HEK293T (cell line): ENCODE measurements around the gene SHANK1.
A peak's percentile ranks its signal among the peaks of the same experiment; 100 is the strongest.

Experiments
- CTCF ChIA-PET: fragments of 350-600 bp; formaldehyde crosslinking; extraction: SDS; loops from one replicate; lab custom pipeline; 2021; ENCODE audit warnings: antibody characterized with exemption, inconsistent platforms; lab: Yijun Ruan, JAX
- POLR2A ChIA-PET: fragments of 350-600 bp; formaldehyde crosslinking; extraction: SDS; loops from one replicate; lab custom pipeline; 2020; ENCODE audit warnings: antibody characterized with exemption, inconsistent platforms; lab: Yijun Ruan, JAX
- DNase-seq: peaks from one replicate; pipeline ENCODE4 v3.0.0; 2012; ENCODE audit warnings: mixed read lengths; ENCODE audit errors: extremely low spot score
- ARNT ChIP-seq: fragments of 450-650 bp; IDR thresholded peaks from 2 replicates; pipeline ENCODE4 v1.6.1; 2017; ENCODE audit warnings: mild to moderate bottlenecking
- BHLHE40 ChIP-seq: fragments of 450-650 bp; IDR thresholded peaks from 2 replicates; pipeline ENCODE4 v1.6.1; 2016; ENCODE audit warnings: mild to moderate bottlenecking, moderate library complexity, borderline replicate concordance
- CTBP1 ChIP-seq: fragments of 450-650 bp; IDR thresholded peaks from 2 replicates; pipeline ENCODE4 v1.6.1; 2016; ENCODE audit warnings: borderline replicate concordance
- ELF4 ChIP-seq: fragments of 450-650 bp; IDR thresholded peaks from 2 replicates; pipeline ENCODE4 v1.6.1; 2017; ENCODE audit warnings: antibody characterized with exemption
- FOXK2 ChIP-seq: fragments of 450-650 bp; IDR thresholded peaks from 2 replicates; pipeline ENCODE4 v1.6.1; 2016; ENCODE audit warnings: mild to moderate bottlenecking
- FOXM1 ChIP-seq: fragments of 450-650 bp; IDR thresholded peaks from 2 replicates; pipeline ENCODE4 v1.6.1; 2017; ENCODE audit warnings: mild to moderate bottlenecking, borderline replicate concordance
- HDGF ChIP-seq: fragments of 450-650 bp; IDR thresholded peaks from 2 replicates; pipeline ENCODE4 v1.6.1; 2017; ENCODE audit warnings: antibody characterized with exemption, borderline replicate concordance
- L3MBTL2 ChIP-seq: fragments of 450-650 bp; conservative IDR thresholded peaks from 2 replicates; pipeline ENCODE4 v1.6.1; 2016; ENCODE audit warnings: mild to moderate bottlenecking
- LEF1 ChIP-seq: fragments of 450-650 bp; IDR thresholded peaks from 2 replicates; pipeline ENCODE4 v1.6.1; 2017; ENCODE audit warnings: mild to moderate bottlenecking, borderline replicate concordance
- NFRKB ChIP-seq: fragments of 450-650 bp; IDR thresholded peaks from 2 replicates; pipeline ENCODE4 v1.6.1; 2016; ENCODE audit warnings: mild to moderate bottlenecking, moderate library complexity
- SP1 ChIP-seq: fragments of 450-650 bp; IDR thresholded peaks from 2 replicates; pipeline ENCODE4 v1.6.1; 2017
- SUZ12 ChIP-seq: fragments of 450-650 bp; IDR thresholded peaks from 2 replicates; pipeline ENCODE4 v1.6.1; 2016; ENCODE audit warnings: mild to moderate bottlenecking
- TARDBP ChIP-seq: fragments of 450-650 bp; IDR thresholded peaks from 2 replicates; pipeline ENCODE4 v1.6.1; 2016
- ZNF384 ChIP-seq: fragments of 450-650 bp; IDR thresholded peaks from 2 replicates; pipeline ENCODE4 v1.6.1; 2016
- TF ChIP-seq, protein P1 (sequence below): fragments of 450-650 bp; IDR thresholded peaks from 2 replicates; pipeline ENCODE4 v1.6.1; 2016

SHANK1 gene

DNA sequence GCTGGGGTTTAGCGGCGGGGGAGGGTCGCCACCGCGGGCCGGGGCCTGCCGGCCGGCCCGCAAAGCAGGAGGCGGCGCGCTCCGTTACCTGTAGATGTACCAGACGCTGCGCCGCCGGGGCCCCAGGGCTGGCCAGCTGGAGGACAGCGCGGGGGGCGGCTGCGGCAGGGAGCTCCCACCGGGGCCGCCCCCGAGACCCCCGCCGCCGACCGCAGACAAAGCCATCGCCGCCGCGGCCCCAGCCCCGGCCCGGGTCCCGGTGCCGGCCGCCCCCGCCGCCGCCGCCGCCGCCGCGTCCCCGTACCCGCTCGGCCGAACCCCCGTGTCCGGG, 24.8 kb downstream of the SHANK1 start:
- TF ChIP-seq HDGF (no peak), ZNF384 (no peak), FOXK2 (no peak), CTBP1 (no peak), NFRKB (no peak), FOXM1 (no peak)
- TF ChIP-seq, protein P1, sequence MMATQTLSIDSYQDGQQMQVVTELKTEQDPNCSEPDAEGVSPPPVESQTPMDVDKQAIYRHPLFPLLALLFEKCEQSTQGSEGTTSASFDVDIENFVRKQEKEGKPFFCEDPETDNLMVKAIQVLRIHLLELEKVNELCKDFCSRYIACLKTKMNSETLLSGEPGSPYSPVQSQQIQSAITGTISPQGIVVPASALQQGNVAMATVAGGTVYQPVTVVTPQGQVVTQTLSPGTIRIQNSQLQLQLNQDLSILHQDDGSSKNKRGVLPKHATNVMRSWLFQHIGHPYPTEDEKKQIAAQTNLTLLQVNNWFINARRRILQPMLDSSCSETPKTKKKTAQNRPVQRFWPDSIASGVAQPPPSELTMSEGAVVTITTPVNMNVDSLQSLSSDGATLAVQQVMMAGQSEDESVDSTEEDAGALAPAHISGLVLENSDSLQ, result no peak
- CTCF ChIA-PET, result no interaction called here
- POLR2A ChIA-PET, result no interaction called here
- no peak for DNase-seq

DNA sequence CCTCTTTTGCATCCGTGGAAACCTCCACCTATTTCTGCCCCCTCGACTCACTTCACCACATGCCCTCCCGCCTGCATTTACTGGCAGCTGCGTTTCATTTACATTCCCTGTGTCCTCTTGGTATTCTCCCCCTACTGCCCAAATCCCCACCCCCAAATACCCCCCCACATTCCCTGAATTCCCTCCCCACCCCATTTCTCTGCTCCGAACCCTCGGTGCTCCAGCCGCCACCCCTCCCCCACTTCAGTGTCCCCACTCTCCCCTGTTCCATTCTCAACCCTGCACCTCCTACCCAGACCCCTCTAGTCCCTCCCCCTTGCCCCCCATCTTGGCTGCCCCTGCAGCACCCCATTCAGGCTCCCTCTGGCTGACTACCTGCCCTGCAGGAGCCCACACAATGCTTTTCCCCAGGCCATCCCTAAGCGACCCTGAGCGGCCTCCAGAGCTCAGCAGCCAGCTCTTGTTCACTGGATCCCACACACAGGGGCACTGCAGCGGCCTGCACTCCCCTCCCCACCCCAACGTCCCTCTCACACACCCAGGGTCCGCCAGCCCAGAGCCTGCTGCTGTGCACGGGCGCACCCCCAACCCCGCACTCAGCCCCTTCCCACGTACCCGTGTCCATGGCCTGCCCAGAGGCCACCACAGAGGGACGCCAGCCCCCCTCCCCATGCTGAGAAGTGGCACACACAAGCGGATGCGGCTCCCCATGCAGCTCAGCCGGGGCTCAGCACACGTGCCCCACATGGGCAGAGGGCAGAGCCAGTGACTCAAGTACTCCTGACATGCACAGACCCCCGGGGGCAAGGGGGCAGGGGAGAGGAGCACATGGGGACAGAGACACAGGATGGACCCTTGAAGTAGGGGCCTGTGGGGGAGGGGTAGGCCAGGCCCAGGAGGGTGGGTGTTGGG, 26.3 kb downstream of the SHANK1 start:
- POLR2A ChIA-PET, result no interaction called here
- CTCF ChIA-PET, result no interaction called here
- no peak for DNase-seq

DNA sequence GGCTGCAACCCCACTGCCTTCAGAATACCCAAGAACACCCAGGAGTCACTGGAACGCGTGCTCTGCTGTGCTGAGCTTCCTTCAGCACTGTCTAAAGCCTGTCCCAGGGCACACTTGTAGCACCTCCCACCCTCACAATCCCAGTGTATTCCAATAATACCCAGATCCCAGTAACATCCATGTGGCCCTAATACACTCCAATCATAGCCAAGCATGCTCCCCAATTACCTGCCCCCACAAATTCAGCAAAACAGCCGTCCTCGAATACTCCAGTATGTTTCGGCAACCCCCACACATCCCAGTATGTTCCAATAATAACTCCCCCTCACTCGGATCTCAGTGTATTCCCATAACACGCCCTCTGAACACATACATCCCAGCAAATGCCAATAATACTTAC, 29.2 kb downstream of the SHANK1 start:
- no peak for DNase-seq
- ChIA-PET POLR2A (no interaction called here), CTCF (no interaction called here)

More for the DNA sequence above, 26.3 kb downstream of the SHANK1 start:
- TF ChIP-seq FOXK2, result no peak

DNA sequence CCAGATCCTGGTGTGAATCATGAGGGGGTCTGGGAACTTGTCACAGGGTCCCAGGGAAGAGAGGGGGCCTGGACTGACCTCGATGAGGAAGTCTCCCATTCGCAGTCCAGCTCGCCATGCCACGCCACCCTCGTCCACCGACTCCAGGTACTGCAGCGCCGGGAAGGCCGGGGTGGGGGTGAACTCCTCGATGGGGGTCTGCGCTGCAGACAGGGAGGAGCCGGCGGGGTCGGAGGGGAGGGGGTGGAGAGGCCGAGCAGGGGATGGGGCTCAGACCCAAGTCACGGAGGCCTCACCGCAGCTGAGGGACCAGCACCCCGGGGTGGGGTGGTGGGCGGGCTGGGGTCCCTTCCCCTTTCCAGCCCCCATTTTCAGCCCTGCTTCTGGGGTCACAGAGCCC, 30.8 kb downstream of the SHANK1 start:
- CTCF ChIA-PET, result no interaction called here
- TF ChIP-seq ELF4, result no peak
- TF ChIP-seq ZNF384, result no peak
- no peak for TF ChIP-seq FOXK2
- TF ChIP-seq FOXM1, result no peak
- TF ChIP-seq ARNT, result no peak
- TF ChIP-seq L3MBTL2, result no peak
- no peak for TF ChIP-seq LEF1
- POLR2A ChIA-PET, result no interaction called here
- no peak for DNase-seq

More for the DNA sequence above, 29.2 kb downstream of the SHANK1 start:
- TF ChIP-seq CTBP1, result no peak
- TF ChIP-seq NFRKB, result no peak
- TF ChIP-seq SUZ12, result no peak

DNA sequence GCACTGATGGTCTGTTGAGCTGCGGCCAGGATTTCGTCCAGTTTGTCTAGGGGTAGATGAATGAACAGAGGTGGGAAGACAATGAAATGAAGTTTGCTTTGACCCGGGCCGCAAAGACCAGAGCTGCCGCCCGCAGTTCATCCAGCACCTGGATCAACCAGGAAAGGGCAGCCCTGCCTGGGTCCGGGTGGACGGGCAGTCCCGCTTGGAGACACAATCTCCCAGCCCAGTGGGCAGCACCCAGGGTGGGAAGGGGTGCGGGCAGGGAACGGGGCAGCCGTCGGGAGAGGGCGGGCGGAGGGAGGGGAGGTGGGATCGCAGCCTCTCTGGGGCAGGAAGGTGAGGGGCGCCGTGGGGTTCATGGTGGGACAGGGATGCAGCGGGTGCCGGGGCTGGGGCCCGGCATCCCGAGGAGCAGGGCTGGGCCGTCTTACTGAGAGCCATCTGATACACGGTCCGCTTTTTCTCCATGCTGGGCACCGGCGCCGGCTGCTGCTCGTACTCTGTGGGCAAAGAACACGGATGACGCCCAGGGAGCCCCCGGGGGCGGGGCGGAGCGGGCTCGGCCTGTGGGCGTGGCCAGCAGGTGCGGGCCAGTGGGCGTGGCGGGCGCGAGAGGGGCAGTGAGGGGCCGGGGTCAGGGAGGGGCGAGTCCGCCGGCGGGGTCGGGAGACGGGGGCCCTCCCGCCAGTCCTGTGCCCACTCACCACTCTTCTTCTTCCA, 33.1 kb downstream of the SHANK1 start:
- POLR2A ChIA-PET, result no interaction called here
- CTCF ChIA-PET, result no interaction called here
- DNase-seq, result no peak
- no peak for TF ChIP-seq HDGF
- TF ChIP-seq SUZ12, result no peak
- TF ChIP-seq BHLHE40, result no peak
- TF ChIP-seq, protein P1, result no peak
- TF ChIP-seq TARDBP, result no peak
- TF ChIP-seq LEF1, result no peak
- TF ChIP-seq FOXK2, result no peak
- no peak for TF ChIP-seq ARNT

DNA sequence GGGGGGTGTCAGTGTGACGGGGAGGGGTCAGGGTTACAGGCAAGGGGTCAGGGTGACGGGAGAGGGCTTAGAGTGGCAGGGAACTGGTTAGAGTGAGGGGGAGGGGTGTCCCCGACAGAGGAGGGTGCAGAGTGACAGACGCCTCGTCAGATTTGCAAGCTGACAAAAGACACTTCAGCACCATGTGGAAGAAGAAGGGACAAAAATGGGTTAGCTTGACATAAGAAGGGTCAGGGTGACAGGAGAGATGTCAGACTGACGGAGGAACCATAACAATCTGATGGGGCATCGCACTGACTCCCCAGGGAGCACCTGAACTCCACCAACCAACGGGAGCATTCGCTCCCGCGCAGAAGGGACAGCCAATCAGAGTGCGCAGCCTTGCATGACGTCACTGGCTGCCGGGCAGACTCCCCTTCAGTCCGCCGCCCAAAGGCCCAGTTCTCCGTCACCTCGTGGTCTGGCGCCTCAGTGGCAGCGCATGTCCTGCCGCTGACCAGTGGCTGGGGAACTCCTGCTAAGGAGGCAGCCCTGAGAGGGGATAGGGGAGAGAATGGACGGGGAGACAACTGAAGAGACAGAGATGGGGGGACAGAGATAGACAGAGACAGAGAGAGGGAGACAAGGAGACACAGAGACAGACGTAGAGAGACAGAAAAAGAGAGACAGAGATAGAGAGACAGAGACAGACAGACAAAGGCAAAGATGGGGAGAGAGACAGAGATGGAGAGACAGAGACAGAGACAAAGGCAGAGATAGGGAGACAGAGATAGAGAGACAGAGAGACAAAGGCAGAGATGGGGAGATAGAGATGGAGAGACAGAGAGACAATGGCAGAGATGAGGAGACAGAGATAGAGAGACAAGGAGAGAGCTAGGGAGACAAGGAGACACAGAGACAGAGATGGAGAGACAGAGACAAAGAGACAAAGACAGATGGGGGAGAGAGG, 40.2 kb downstream of the SHANK1 start:
- TF ChIP-seq, protein P1, result peak; percentile 69
- TF ChIP-seq L3MBTL2 (peak; percentile 96), HDGF (no peak), CTBP1 (no peak; the same call in 1 of the 2 replicates)
- POLR2A ChIA-PET, result no interaction called here
- DNase-seq, result peak; percentile 99
- CTCF ChIA-PET, result no interaction called here

DNA sequence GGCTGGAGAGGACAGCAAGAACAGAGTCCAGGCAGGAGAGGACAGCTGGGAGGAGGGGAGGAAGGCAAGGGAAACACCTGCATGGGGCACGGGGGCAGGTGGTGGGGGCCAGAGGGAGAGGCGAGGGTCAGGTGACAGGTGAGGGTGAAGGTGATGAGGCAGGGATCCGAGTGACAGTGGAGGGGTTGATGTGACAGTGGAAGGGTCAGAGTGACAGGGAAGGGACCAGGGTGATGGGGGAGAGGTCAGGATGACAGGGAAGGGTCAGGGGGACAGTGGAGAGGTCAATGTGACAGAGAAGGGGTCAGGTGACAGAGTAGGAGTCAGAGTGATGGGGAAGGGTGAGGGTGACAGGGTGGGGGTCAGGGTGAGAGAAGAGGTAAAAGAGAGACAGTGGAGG, 41.3 kb downstream of the SHANK1 start:
- no peak for DNase-seq
- TF ChIP-seq SP1 (no peak), FOXK2 (no peak), NFRKB (no peak), ZNF384 (no peak), BHLHE40 (no peak)
- ChIA-PET POLR2A (no interaction called here), CTCF (no interaction called here)
